H9 (cell line): Measurements from ENCODE around the gene DKK3. TPM values are rescaled to one million over a fixed set of nuclear protein-coding genes. Genes with fewer than 3 reads are reported as not detected.

Source experiments
- DNase-seq: peaks from one replicate; pipeline ENCODE4 v3.0.0-alpha.2; 2017
- H2AFZ ChIP-seq: one replicate; pipeline ENCODE4 v1.6.1; 2013; ENCODE audit warnings: mild to moderate bottlenecking, low read length, control low read depth, moderate library complexity
- H2AK5ac ChIP-seq: 2 replicates; pipeline ENCODE4 v1.6.1; 2013; ENCODE audit warnings: low read length, control low read depth, mixed read lengths; ENCODE audit not compliant: insufficient read length
- H2BK120ac ChIP-seq: one replicate; pipeline ENCODE4 v1.6.1; 2013; ENCODE audit warnings: low read depth, mild to moderate bottlenecking, low read length, control low read depth, inconsistent platforms; ENCODE audit not compliant: poor library complexity, severe bottlenecking
- H2BK12ac ChIP-seq: 2 replicates; pipeline ENCODE4 v1.6.1; 2013; ENCODE audit warnings: low read length, control low read depth, mixed read lengths, low read depth; ENCODE audit not compliant: insufficient read length
- H2BK15ac ChIP-seq: 2 replicates; pipeline ENCODE4 v1.6.1; 2013; ENCODE audit warnings: low read depth, low read length, control low read depth
- H2BK20ac ChIP-seq: one replicate; pipeline ENCODE4 v1.6.1; 2013; ENCODE audit warnings: low read depth, mild to moderate bottlenecking, low read length, control low read depth, inconsistent platforms; ENCODE audit not compliant: poor library complexity, severe bottlenecking
- H2BK5ac ChIP-seq: 2 replicates; pipeline ENCODE4 v1.6.1; 2013; ENCODE audit warnings: low read length, control low read depth, mixed read lengths; ENCODE audit not compliant: insufficient read length
- H3K14ac ChIP-seq: 2 replicates; pipeline ENCODE4 v1.6.1; 2013; ENCODE audit warnings: low read length, control low read depth; ENCODE audit not compliant: insufficient read depth
- H3K18ac ChIP-seq: 2 replicates; pipeline ENCODE4 v1.6.1; 2013; ENCODE audit warnings: low read depth, mild to moderate bottlenecking, mixed read lengths, low read length, control low read depth; ENCODE audit not compliant: insufficient read length
- H3K23ac ChIP-seq: 2 replicates; pipeline ENCODE4 v1.6.1; 2013; ENCODE audit warnings: low read length, control low read depth, mixed read lengths, low read depth; ENCODE audit not compliant: insufficient read length
- H3K23me2 ChIP-seq: 2 replicates; pipeline ENCODE4 v1.6.1; 2013; ENCODE audit warnings: low read depth, mild to moderate bottlenecking, mixed read lengths, low read length, control low read depth; ENCODE audit not compliant: insufficient read length, poor library complexity, severe bottlenecking
- H3K27ac ChIP-seq: 2 replicates; pipeline ENCODE4 v1.5.1; 2013; ENCODE audit warnings: low read length, control low read depth, mixed read lengths, low read depth; ENCODE audit not compliant: insufficient read length
- H3K27me3 ChIP-seq: 2 replicates; pipeline ENCODE4 v1.6.1; 2013; ENCODE audit warnings: low read length, control low read depth, inconsistent platforms; ENCODE audit not compliant: insufficient read depth
- H3K4ac ChIP-seq: 2 replicates; pipeline ENCODE4 v1.6.1; 2013; ENCODE audit warnings: low read depth, mild to moderate bottlenecking, control low read depth, inconsistent platforms, low read length, moderate library complexity
- H3K4me1 ChIP-seq: 2 replicates; pipeline ENCODE4 v1.6.1; 2013; ENCODE audit warnings: low read length, control low read depth, inconsistent platforms; ENCODE audit not compliant: insufficient read depth
- H3K4me2 ChIP-seq: 2 replicates; pipeline ENCODE4 v1.6.1; 2013; ENCODE audit warnings: low read length, control low read depth, mixed read lengths; ENCODE audit not compliant: insufficient read length, insufficient read depth
- H3K56ac ChIP-seq: 2 replicates; pipeline ENCODE4 v1.6.1; 2013; ENCODE audit warnings: low read depth, mild to moderate bottlenecking, mixed read lengths, low read length, control low read depth; ENCODE audit not compliant: insufficient read length
- H3K79me1 ChIP-seq: 2 replicates; pipeline ENCODE4 v1.6.1; 2013; ENCODE audit warnings: low read depth, mild to moderate bottlenecking, moderate library complexity, low read length, control low read depth, inconsistent platforms; ENCODE audit not compliant: insufficient read depth, poor library complexity, severe bottlenecking
- H3K79me2 ChIP-seq: 2 replicates; pipeline ENCODE4 v1.6.1; 2013; ENCODE audit warnings: low read length, control low read depth, inconsistent platforms; ENCODE audit not compliant: insufficient read depth
- H3K9ac ChIP-seq: 2 replicates; pipeline ENCODE4 v1.6.1; 2013; ENCODE audit warnings: low read length, control low read depth, mixed read lengths; ENCODE audit not compliant: insufficient read length; ENCODE audit errors: extremely low read depth
- H3K9me3 ChIP-seq: one replicate; pipeline ENCODE4 v1.6.1; 2013; ENCODE audit warnings: low read depth, low read length, inconsistent platforms; ENCODE audit not compliant: control insufficient read depth
- H3T11ph ChIP-seq: one replicate; pipeline ENCODE4 v1.6.1; 2013; ENCODE audit warnings: mild to moderate bottlenecking, low read length, control low read depth, inconsistent platforms
- H4K20me1 ChIP-seq: one replicate; pipeline ENCODE4 v1.6.1; 2013; ENCODE audit not compliant: control insufficient read depth, insufficient read length, insufficient read depth
- H4K5ac ChIP-seq: 2 replicates; pipeline ENCODE4 v1.6.1; 2013; ENCODE audit warnings: low read depth, mild to moderate bottlenecking, mixed read lengths, low read length, control low read depth; ENCODE audit not compliant: insufficient read length
- H4K8ac ChIP-seq: replicated peaks from 2 replicates; pipeline ENCODE4 v1.6.1; 2013; ENCODE audit warnings: low read length, control low read depth, mixed read lengths, low read depth; ENCODE audit not compliant: insufficient read length
- H4K91ac ChIP-seq: 2 replicates; pipeline ENCODE4 v1.6.1; 2013; ENCODE audit warnings: low read depth, mild to moderate bottlenecking, moderate library complexity, mixed read lengths, low read length, control low read depth; ENCODE audit not compliant: insufficient read length
- H3K27ac Mint-ChIP-seq, 3 experiments: 2 replicates in 2 of 3; 3 replicates in 1 of 3; pipeline ENCODE4 v1.8.0; 2020 to 2021; ENCODE audit warnings: mixed read lengths in 3 of 3, mild to moderate bottlenecking in 1 of 3, moderate library complexity in 1 of 3
- H3K27me3 Mint-ChIP-seq: 2 replicates; pipeline ENCODE4 v1.8.0; 2021; ENCODE audit warnings: low read depth, mild to moderate bottlenecking, moderate library complexity, mixed read lengths
- H3K36me3 Mint-ChIP-seq, 3 experiments: 2 replicates in 2 of 3; 3 replicates in 1 of 3; pipeline ENCODE4 v1.8.0; 2020 to 2021; ENCODE audit warnings: low read depth in 3 of 3, mixed read lengths in 3 of 3; ENCODE audit not compliant: insufficient read depth in 1 of 3
- H3K4me1 Mint-ChIP-seq, 2 experiments: 2 replicates each; pipeline ENCODE4 v1.8.0; 2020; ENCODE audit warnings: mixed read lengths in 2 of 2
- H3K4me3 Mint-ChIP-seq, 2 experiments: 2 replicates in 1 of 2; 3 replicates in 1 of 2; pipeline ENCODE4 v1.8.0; 2020 to 2021; ENCODE audit warnings: mild to moderate bottlenecking in 2 of 2, mixed read lengths in 2 of 2, moderate library complexity in 1 of 2
- H3K9me3 Mint-ChIP-seq, 2 experiments: 2 replicates in 1 of 2; 3 replicates in 1 of 2; pipeline ENCODE4 v1.8.0; 2020; ENCODE audit warnings: mild to moderate bottlenecking in 2 of 2, mixed read lengths in 2 of 2, moderate library complexity in 1 of 2
- WGBS: extraction: QIAGEN DNeasy Blood & Tissue Kit; methylation state at CpG from one replicate; pipeline ENCODE4 v1.1.7; 2013; ENCODE audit warnings: missing lambda C conversion rate, low lambda C conversion rate, mixed read lengths; ENCODE audit not compliant: insufficient read length; ENCODE audit errors: extremely low coverage; 5-methylcytosine and 5-hydroxymethylcytosine counted together
- total RNA-seq: library from RNA; stranded (reverse); gene quantifications from 2 replicates; pipeline ENCODE4 v1.2.1, GENCODE V29; 2021
- TF ChIP-seq, protein P1 (sequence below): fragments of 200-600 bp; sonication (generic); conservative IDR thresholded peaks from 3 replicates; pipeline ENCODE4 v1.8.0; 2021; ENCODE audit warnings: antibody characterized with exemption, mild to moderate bottlenecking

DKK3 gene
- total RNA-seq, 1 experiment from 2014 or later = 17.1 TPM

DNA sequence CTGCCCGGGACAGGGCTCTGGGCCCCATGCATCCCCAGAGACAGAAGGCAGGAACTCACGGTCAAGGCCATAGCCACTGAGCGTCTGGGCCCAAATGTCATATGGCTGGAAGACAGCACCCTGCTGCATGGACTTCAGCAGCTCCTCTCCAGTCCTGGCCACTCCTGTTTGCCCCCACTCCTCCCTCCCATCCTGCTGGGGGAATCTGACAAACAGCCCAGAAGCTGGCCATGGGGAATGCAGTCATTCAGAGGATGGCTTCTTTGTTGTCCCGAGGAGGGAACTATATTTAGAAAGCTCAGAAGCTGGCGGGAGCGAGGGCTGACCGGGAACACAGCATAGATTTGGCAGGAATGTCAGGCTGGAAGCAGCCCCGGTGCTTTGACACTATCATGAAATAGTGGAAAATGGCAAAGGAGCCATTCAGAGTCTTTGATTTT lies 35.0 kb downstream of the DKK3 start:
- H3K27ac Mint-ChIP-seq = peak overlapping the region in 1 of 3 experiments; percentile 67; a peak in 2 of 7 replicates
- no peak overlapping the region for H3K27ac ChIP-seq

More for the DNA sequence above, 35.0 kb downstream of the DKK3 start:
- H3K18ac ChIP-seq = no peak overlapping the region
- no peaks in the 10 kb centered on the region for H3K27me3 ChIP-seq
- H2BK20ac ChIP-seq = no peak overlapping the region
- no peaks in the 10 kb centered on the region for H3K9me3 Mint-ChIP-seq
- no peaks in the 10 kb centered on the region; a peak in 2 of 7 replicates for H3K36me3 Mint-ChIP-seq
- H2AK5ac ChIP-seq = no peak overlapping the region
- H3K4me1 ChIP-seq = no peaks in the 10 kb centered on the region
- H3K9ac ChIP-seq = no peak overlapping the region
- no peaks in the 10 kb centered on the region; the same call in 1 of the 2 replicates for H3K27me3 Mint-ChIP-seq
- H2BK15ac ChIP-seq = no peak overlapping the region
- no peak overlapping the region for H3K4me2 ChIP-seq
- H3K23me2 ChIP-seq = no peaks in the 10 kb centered on the region
- peak; percentile 23 for DNase-seq
- H3K79me2 ChIP-seq = no peaks in the 10 kb centered on the region
- H2BK120ac ChIP-seq = no peak overlapping the region
- no CpG with 5 or more reads among the region's 8 CpGs for WGBS
- no peak overlapping the region for H2BK12ac ChIP-seq
- TF ChIP-seq, protein P1, sequence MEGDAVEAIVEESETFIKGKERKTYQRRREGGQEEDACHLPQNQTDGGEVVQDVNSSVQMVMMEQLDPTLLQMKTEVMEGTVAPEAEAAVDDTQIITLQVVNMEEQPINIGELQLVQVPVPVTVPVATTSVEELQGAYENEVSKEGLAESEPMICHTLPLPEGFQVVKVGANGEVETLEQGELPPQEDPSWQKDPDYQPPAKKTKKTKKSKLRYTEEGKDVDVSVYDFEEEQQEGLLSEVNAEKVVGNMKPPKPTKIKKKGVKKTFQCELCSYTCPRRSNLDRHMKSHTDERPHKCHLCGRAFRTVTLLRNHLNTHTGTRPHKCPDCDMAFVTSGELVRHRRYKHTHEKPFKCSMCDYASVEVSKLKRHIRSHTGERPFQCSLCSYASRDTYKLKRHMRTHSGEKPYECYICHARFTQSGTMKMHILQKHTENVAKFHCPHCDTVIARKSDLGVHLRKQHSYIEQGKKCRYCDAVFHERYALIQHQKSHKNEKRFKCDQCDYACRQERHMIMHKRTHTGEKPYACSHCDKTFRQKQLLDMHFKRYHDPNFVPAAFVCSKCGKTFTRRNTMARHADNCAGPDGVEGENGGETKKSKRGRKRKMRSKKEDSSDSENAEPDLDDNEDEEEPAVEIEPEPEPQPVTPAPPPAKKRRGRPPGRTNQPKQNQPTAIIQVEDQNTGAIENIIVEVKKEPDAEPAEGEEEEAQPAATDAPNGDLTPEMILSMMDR = no peak
- H3T11ph ChIP-seq = no peak overlapping the region
- H2AFZ ChIP-seq = no peak overlapping the region
- H3K14ac ChIP-seq = no peak overlapping the region
- no peak overlapping the region for H3K56ac ChIP-seq
- no peak overlapping the region for H3K4ac ChIP-seq
- peaks cover 21% of the 10 kb centered on the region in 2 experiments for H3K4me1 Mint-ChIP-seq
- H4K8ac ChIP-seq = no peak overlapping the region
- no peaks in the 10 kb centered on the region for H3K79me1 ChIP-seq
- no peaks in the 10 kb centered on the region for H4K20me1 ChIP-seq
- no peak overlapping the region for H4K91ac ChIP-seq
- no peak overlapping the region for H3K23ac ChIP-seq
- H3K9me3 ChIP-seq = no peaks in the 10 kb centered on the region
- H3K4me3 Mint-ChIP-seq = no peak overlapping the region
- no peak overlapping the region for H2BK5ac ChIP-seq
- H4K5ac ChIP-seq = no peak overlapping the region
